GM12874 (cell line): ENCODE measurements around the gene PCCA.
A peak's percentile ranks its signal among the peaks of the same experiment; 100 is the strongest.

ENCODE experiments used
- CTCF ChIP-seq: IDR thresholded peaks from 2 replicates; pipeline ENCODE4 v1.5.1; 2011; ENCODE audit warnings: low read depth, mild to moderate bottlenecking, control low read depth, low read length, moderate library complexity; ENCODE audit not compliant: insufficient read depth

Gene PCCA

GRCh38 chr13:100565286-100565685 lies 476.4 kb downstream of the PCCA start:
- no peak for TF ChIP-seq CTCF

GRCh38 chr13:100566543-100566942 lies 477.6 kb downstream of the PCCA start:
- no peak for TF ChIP-seq CTCF

GRCh38 chr13:100573121-100573520 lies 484.2 kb downstream of the PCCA start:
- TF ChIP-seq CTCF: peak; percentile 63
